PC-3 (cell line): ENCODE data around the gene TCF19.

Source experiments
- CTCF ChIP-seq: fragments of 300-600 bp; sonication (generic); conservative IDR thresholded peaks from 2 replicates; pipeline ENCODE4 v1.5.1; 2017; ENCODE audit warnings: antibody characterized with exemption, low read depth, mild to moderate bottlenecking, low read length
- EZH2 ChIP-seq: fragments of 300-600 bp; sonication (generic); IDR thresholded peaks from one replicate; pipeline ENCODE4 v1.6.1; 2017; ENCODE audit warnings: antibody characterized with exemption, mild to moderate bottlenecking, low read length; ENCODE audit not compliant: unreplicated experiment
- EZH2phosphoT487 ChIP-seq: fragments of 300-600 bp; sonication (generic); IDR thresholded peaks from 2 replicates; pipeline ENCODE4 v1.6.1; 2018; ENCODE audit warnings: mild to moderate bottlenecking, antibody characterized with exemption, low read length, borderline replicate concordance

GRCh38 chr6:31152781-31153180, 5.6 kb upstream of the TCF19 start:
- TF ChIP-seq CTCF, result no peak
- TF ChIP-seq EZH2, result no peak
- no peak for TF ChIP-seq EZH2phosphoT487
